Activated naive CD4-positive, alpha-beta T cell treated with Interleukin-2 at 50 U/mL for 16 hours (primary cell): ENCODE data around the gene CKMT1B.
"Not testable (repeated sequence)": the region's sequence is repeated elsewhere in the genome, so short reads cannot be mapped to it uniquely, and the experiment has no call there.

Experiments used
- DNase-seq: peaks from one replicate; pipeline ENCODE4 v3.0.0-alpha.2; 2020

CKMT1B gene

GRCh38 chr15:43593328-43594190, at the start of gene CKMT1B:
CKMT1B (plus strand) TSS chr15:43594027; CDS start chr15:43594219, 192 bp downstream.
- DNase-seq: not testable (repeated sequence)

GRCh38 chr15:43544266-43544665, 49.6 kb upstream of the CKMT1B start:
- no peak for DNase-seq

GRCh38 chr15:43545426-43545825, 48.4 kb upstream of the CKMT1B start:
- no peak for DNase-seq

- no peak for DNase-seq
These were observed 46.3 kb upstream of the CKMT1B start for GRCh38 chr15:43547539-43547938.

- no peak for DNase-seq
These were observed 43.1 kb upstream of the CKMT1B start for GRCh38 chr15:43550527-43551363.

- DNase-seq: no peak
These were observed 41.6 kb upstream of the CKMT1B start for GRCh38 chr15:43552256-43552655.

- DNase-seq: no peak
These were observed 40.8 kb upstream of the CKMT1B start for GRCh38 chr15:43552986-43553385.

GRCh38 chr15:43562753-43563152, 31.1 kb upstream of the CKMT1B start:
- DNase-seq: not testable (repeated sequence)

GRCh38 chr15:43563793-43564192, 30.0 kb upstream of the CKMT1B start:
- DNase-seq: not testable (repeated sequence)

- not testable (repeated sequence) for DNase-seq
These were observed 27.2 kb upstream of the CKMT1B start for GRCh38 chr15:43566615-43567014.

- not testable (repeated sequence) for DNase-seq
These were observed 19.2 kb upstream of the CKMT1B start for GRCh38 chr15:43574607-43575006.

GRCh38 chr15:43589778-43590466, 3.9 kb upstream of the CKMT1B start, which contains the start of gene PPIP5K1:
PPIP5K1 (minus strand) TSS chr15:43590208; CDS start chr15:43584504, 5,704 bp downstream.
- DNase-seq: not testable (repeated sequence)

- DNase-seq: not testable (repeated sequence)
These were observed 986 bp upstream of the CKMT1B start for GRCh38 chr15:43592841-43593240.

GRCh38 chr15:43599131-43599530, 5.3 kb downstream of the CKMT1B start:
- not testable (repeated sequence) for DNase-seq

GRCh38 chr15:43600200-43600599, 6.4 kb downstream of the CKMT1B start:
- DNase-seq: not testable (repeated sequence)

- not testable (repeated sequence) for DNase-seq
These were observed 8.4 kb downstream of the CKMT1B start for GRCh38 chr15:43602233-43602632.

- not testable (repeated sequence) for DNase-seq
These were observed 23.9 kb downstream of the CKMT1B start for GRCh38 chr15:43617750-43618149.

GRCh38 chr15:43618700-43619099, 24.9 kb downstream of the CKMT1B start, which contains the start of gene STRC:
STRC (minus strand) TSS chr15:43618800; CDS start chr15:43618722, 78 bp downstream.
- not testable (repeated sequence) for DNase-seq

GRCh38 chr15:43622068-43622799, 28.4 kb downstream of the CKMT1B start:
- DNase-seq: not testable (repeated sequence)

GRCh38 chr15:43625106-43625505, 31.3 kb downstream of the CKMT1B start:
- DNase-seq: no peak

- not testable (repeated sequence) for DNase-seq
These were observed 33.1 kb downstream of the CKMT1B start for GRCh38 chr15:43626937-43627336.
